NCI-H1694 treated with DMSO at 0.1 percent for 48 hours (cell line): ENCODE data around the gene EML1.

Experiments
- DNase-seq: peaks from one replicate; lab custom pipeline; 2025; lab: John Stamatoyannopoulos, UW

The EML1 gene

GRCh38 chr14:99904506-99904905 is 111.3 kb downstream of the EML1 start:
- DNase-seq, result no peak

GRCh38 chr14:99905121-99905520 is 111.9 kb downstream of the EML1 start:
- DNase-seq, result no peak

- no peak for DNase-seq
Measured at GRCh38 chr14:99907761-99908652, 114.8 kb downstream of the EML1 start.

GRCh38 chr14:99908653-99909250 is 115.5 kb downstream of the EML1 start:
- DNase-seq, result no peak

- no peak for DNase-seq
Measured at GRCh38 chr14:99909513-99910064, 116.4 kb downstream of the EML1 start.

- DNase-seq, result no peak
Measured at GRCh38 chr14:99910337-99911309, 117.4 kb downstream of the EML1 start.

- no peak for DNase-seq
Measured at GRCh38 chr14:99915305-99916090, 122.3 kb downstream of the EML1 start.

- DNase-seq, result no peak
Measured at GRCh38 chr14:99916091-99916383, 122.8 kb downstream of the EML1 start.

- DNase-seq, result no peak
Measured at GRCh38 chr14:99918781-99919180, 125.6 kb downstream of the EML1 start.

- DNase-seq, result no peak
Measured at GRCh38 chr14:99921425-99921824, 128.2 kb downstream of the EML1 start.

GRCh38 chr14:99924379-99924778 is 131.2 kb downstream of the EML1 start:
- DNase-seq, result no peak

GRCh38 chr14:99925471-99925870 is 132.3 kb downstream of the EML1 start:
- DNase-seq, result no peak

- no peak for DNase-seq
Measured at GRCh38 chr14:99928963-99929362, 135.8 kb downstream of the EML1 start.

GRCh38 chr14:99929601-99930000 is 136.4 kb downstream of the EML1 start:
- DNase-seq, result no peak

- peak; percentile 57 for DNase-seq
Measured at GRCh38 chr14:99930420-99931274, 137.4 kb downstream of the EML1 start.

- no peak for DNase-seq
Measured at GRCh38 chr14:99931308-99931707, 138.1 kb downstream of the EML1 start.

- no peak for DNase-seq
Measured at GRCh38 chr14:99936056-99936455, 142.8 kb downstream of the EML1 start.

- DNase-seq, result no peak
Measured at GRCh38 chr14:99936738-99937474, 143.7 kb downstream of the EML1 start.

GRCh38 chr14:99937475-99938244 is 144.4 kb downstream of the EML1 start:
- no peak for DNase-seq
